HEK293 (cell line): ENCODE measurements around the gene PGP.
"Not testable (repeated sequence)": the region's sequence is repeated elsewhere in the genome, so short reads cannot be mapped to it uniquely, and the experiment has no call there.

Experiments used
- CTCF ChIA-PET: fragments of 350-600 bp; formaldehyde crosslinking; extraction: SDS; loops from one replicate; lab custom pipeline; 2021; ENCODE audit warnings: antibody characterized with exemption; lab: Yijun Ruan, JAX
- POLR2A ChIA-PET: fragments of 300-600 bp; formaldehyde crosslinking; extraction: SDS; loops from one replicate; lab custom pipeline; 2020; ENCODE audit warnings: antibody characterized with exemption, inconsistent platforms; lab: Yijun Ruan, JAX
- H3K27ac ChIP-seq: fragments of 200-500 bp; sonication (Bioruptor generic); 2 replicates; pipeline ENCODE4 v1.5.1; 2014; ENCODE audit warnings: low read depth, low read length, control low read depth, inconsistent platforms; ENCODE audit errors: extremely low read depth
- H3K36me3 ChIP-seq, 2 experiments: fragments of 200-500 bp in 1 of 2; sonication (Bioruptor generic) in 1 of 2; 1 replicate in 1 of 2; 2 replicates in 1 of 2; pipeline ENCODE4 v1.5.1; 2014 to 2017; ENCODE audit warnings: inconsistent platforms in 2 of 2, low read length in 2 of 2; ENCODE audit not compliant: control insufficient read depth in 2 of 2, insufficient read depth in 1 of 2
- H3K4me1 ChIP-seq: fragments of 200-500 bp; sonication (Bioruptor generic); 2 replicates; pipeline ENCODE4 v1.5.1; 2014; ENCODE audit warnings: mild to moderate bottlenecking, low read length, inconsistent platforms; ENCODE audit not compliant: control insufficient read depth, insufficient read depth
- H3K4me3 ChIP-seq: 2 replicates; pipeline ENCODE4 v1.5.1; 2011; ENCODE audit warnings: low read depth, mild to moderate bottlenecking, control low read depth, low read length, moderate library complexity
- H3K9me3 ChIP-seq: fragments of 200-500 bp; sonication (Bioruptor generic); 2 replicates; pipeline ENCODE4 v1.5.1; 2014; ENCODE audit warnings: low read depth, low read length, inconsistent platforms; ENCODE audit not compliant: control insufficient read depth, insufficient read depth
- EGR2 ChIP-seq: fragments of 450-650 bp; formaldehyde crosslinking; IDR thresholded peaks from 2 replicates; pipeline ENCODE4 v1.5.1; 2016; ENCODE audit warnings: low read depth, missing biosample characterization, missing genetic modification characterization
- HIC1 ChIP-seq: fragments of 450-650 bp; formaldehyde crosslinking; IDR thresholded peaks from 2 replicates; pipeline ENCODE4 v1.5.1; 2016; ENCODE audit warnings: missing biosample characterization, missing genetic modification characterization
- IKZF3 ChIP-seq: fragments of 450-650 bp; IDR thresholded peaks from 2 replicates; pipeline ENCODE4 v1.5.0; 2018; ENCODE audit warnings: missing biosample characterization, mild to moderate bottlenecking, missing genetic modification characterization, moderate library complexity
- KLF7 ChIP-seq: fragments of 450-650 bp; formaldehyde crosslinking; IDR thresholded peaks from 2 replicates; pipeline ENCODE4 v1.5.1; 2016; ENCODE audit warnings: missing biosample characterization, missing genetic modification characterization, borderline replicate concordance
- ZBTB48 ChIP-seq: fragments of 450-650 bp; formaldehyde crosslinking; IDR thresholded peaks from 2 replicates; pipeline ENCODE4 v1.5.1; 2016; ENCODE audit warnings: missing biosample characterization, missing genetic modification characterization
- ZBTB49 ChIP-seq: fragments of 450-650 bp; formaldehyde crosslinking; IDR thresholded peaks from 2 replicates; pipeline ENCODE4 v1.5.1; 2016; ENCODE audit warnings: missing biosample characterization, missing genetic modification characterization, low read depth
- ZBTB6 ChIP-seq: fragments of 450-650 bp; formaldehyde crosslinking; IDR thresholded peaks from 2 replicates; pipeline ENCODE4 v1.5.1; 2017; ENCODE audit warnings: missing biosample characterization, missing genetic modification characterization
- ZFHX2 ChIP-seq: fragments of 450-650 bp; formaldehyde crosslinking; conservative IDR thresholded peaks from 2 replicates; pipeline ENCODE4 v1.5.1; 2016; ENCODE audit warnings: missing biosample characterization, missing genetic modification characterization
- ZNF544 ChIP-seq: fragments of 450-650 bp; formaldehyde crosslinking; IDR thresholded peaks from 2 replicates; pipeline ENCODE4 v1.5.0; 2017; ENCODE audit warnings: missing biosample characterization, missing genetic modification characterization
- ZNF707 ChIP-seq: fragments of 450-650 bp; formaldehyde crosslinking; IDR thresholded peaks from 2 replicates; pipeline ENCODE4 v1.5.1; 2016; ENCODE audit warnings: missing biosample characterization, missing genetic modification characterization

PGP gene

GRCh38 chr16:2214719-2214968 is at the start of gene PGP:
TSS of gene PGP (minus strand) at chr16:2214840. CDS start at chr16:2214777, 63 bp downstream.
- peaks cover 0 to 25% of the 10 kb centered on the region in 2 experiments; a peak in 1 of 3 replicates for H3K36me3 ChIP-seq
- H3K9me3 ChIP-seq: no peaks in the 10 kb centered on the region
- peak within 1 kb of the TSS; percentile 94 for H3K27ac ChIP-seq
- TF ChIP-seq IKZF3 (tag by site-specific recombination) (no peak), ZNF707 (no peak), EGR2 (tag by site-specific recombination) (0 out of 2 replicates have a peak, but pooled peaks have one; percentile 27)
- 0 out of 2 replicates have a peak, but pooled peaks cover 2% of the 10 kb centered on the region for H3K4me1 ChIP-seq
- peak within 1 kb of the TSS; percentile 78 for H3K4me3 ChIP-seq
- POLR2A ChIA-PET: interaction anchor here (0.5 to 2.0 kb wide), 21 partner anchors 8 to 1058 kb away, joined by 3 to 22 read pairs (median 5); partner anchors contain the start of genes DNASE1L2, E4F1, ECI1 and MLST8
- CTCF ChIA-PET: interaction anchor here (0.6 to 1.6 kb wide), 4 partner anchors 16 to 210 kb away, joined by 3 to 7 read pairs (median 4); partner anchors contain the start of genes DNASE1L2 and ECI1

- ChIA-PET POLR2A (interaction anchor here (1.0 to 2.9 kb wide), 3 partner anchors 11 to 108 kb away, joined by 3 to 15 read pairs (median 5); partner anchors contain the start of genes ECI1, PGP and TRAF7), CTCF (interaction anchor here (0.7 to 1.4 kb wide), 3 partner anchors 10 to 245 kb away, joined by 3 to 5 read pairs (median 4); no protein-coding TSS in a partner anchor)
- H3K4me3 ChIP-seq, H3K4me1 ChIP-seq, H3K27ac ChIP-seq, H3K9me3 ChIP-seq: not testable (repeated sequence)
- H3K36me3 ChIP-seq: peaks cover 48 to 90% of the 10 kb centered on the region in 2 experiments
- TF ChIP-seq ZBTB6 (tag by site-specific recombination): peak; percentile 99
These were observed 48.4 kb upstream of the PGP start for GRCh38 chr16:2263026-2263425.

GRCh38 chr16:2260250-2260649 is 45.6 kb upstream of the PGP start:
- ChIA-PET CTCF (no interaction called here), POLR2A (interaction anchor here (1.0 to 1.2 kb wide), 2 partner anchors 9 kb away, joined by 4 to 6 read pairs; partner anchors contain the start of gene ECI1)
- H3K36me3 ChIP-seq: peaks cover 63 to 100% of the 10 kb centered on the region in 2 experiments
- H3K4me1 ChIP-seq: 0 out of 2 replicates have a peak, but pooled peaks cover 2% of the 10 kb centered on the region
- no peaks in the 10 kb centered on the region for H3K9me3 ChIP-seq
- H3K4me3 ChIP-seq: no peak overlapping the region
- no peak overlapping the region for H3K27ac ChIP-seq
- TF ChIP-seq ZNF544 (tag by site-specific recombination) (no peak), ZBTB49 (tag by site-specific recombination) (no peak), ZBTB48 (no peak), KLF7 (tag by site-specific recombination) (no peak), HIC1 (no peak)

GRCh38 chr16:2258530-2258929 is 43.9 kb upstream of the PGP start:
- peak; percentile 51 for TF ChIP-seq EGR2 (tag by site-specific recombination)
- TF ChIP-seq ZFHX2 (tag by site-specific recombination): peak; percentile 50; the same call in 1 of the 2 replicates
- peaks cover 69 to 100% of the 10 kb centered on the region in 2 experiments for H3K36me3 ChIP-seq
- not testable (repeated sequence) for H3K4me3 ChIP-seq, H3K27ac ChIP-seq, H3K9me3 ChIP-seq, H3K4me1 ChIP-seq
- ChIA-PET CTCF (interaction anchor here (0.6 to 1.0 kb wide), 2 partner anchors 243 to 1806 kb away, joined by 3 to 4 read pairs; no protein-coding TSS in a partner anchor), POLR2A (interaction anchor here (0.7 to 1.3 kb wide), 3 partner anchors 10 to 103 kb away, joined by 3 read pairs; partner anchors contain the start of gene TRAF7)
